ENCODE measurements around the gene AGAP5.
"Not testable (repeated sequence)": the region's sequence is repeated elsewhere in the genome, so short reads cannot be mapped to it uniquely, and the experiment has no call there.

Gene AGAP5

GRCh38 chr10:73697675-73698159 lies at the start of gene AGAP5:
Gene AGAP5, minus strand, starts transcription at chr10:73698109. Its CDS starts 354 bp downstream, at chr10:73697755.
- not testable (repeated sequence) for DNase-seq

GRCh38 chr10:73746721-73747120 lies 48.8 kb upstream of the AGAP5 start:
- no peak for DNase-seq

GRCh38 chr10:73744664-73744975 lies 46.7 kb upstream of the AGAP5 start:
- peak; percentile 47 for DNase-seq

GRCh38 chr10:73743905-73744663 lies 46.2 kb upstream of the AGAP5 start, which contains the start of gene SEC24C:
Gene SEC24C, plus strand, starts transcription at chr10:73744372. Its CDS starts 2,461 bp downstream, at chr10:73746833.
- peak; percentile 83 for DNase-seq

- DNase-seq = no peak
Observed at GRCh38 chr10:73743327-73743904, 45.5 kb upstream of the AGAP5 start.

GRCh38 chr10:73742454-73742734 lies 44.5 kb upstream of the AGAP5 start:
- DNase-seq = no peak

- not testable (repeated sequence) for DNase-seq
Observed at GRCh38 chr10:73740501-73741254, 42.8 kb upstream of the AGAP5 start.

GRCh38 chr10:73734796-73735305 lies 36.9 kb upstream of the AGAP5 start:
- no peak for DNase-seq

GRCh38 chr10:73734028-73734720 lies 36.3 kb upstream of the AGAP5 start:
- DNase-seq = no peak

- no peak for DNase-seq
Observed at GRCh38 chr10:73732931-73733623, 35.2 kb upstream of the AGAP5 start.

GRCh38 chr10:73732426-73732825 lies 34.5 kb upstream of the AGAP5 start:
- no peak for DNase-seq

GRCh38 chr10:73731588-73732375 lies 33.9 kb upstream of the AGAP5 start:
- DNase-seq = no peak

- DNase-seq = peak; percentile 52
Observed at GRCh38 chr10:73730153-73730906, 32.4 kb upstream of the AGAP5 start.

GRCh38 chr10:73729781-73730152 lies 31.9 kb upstream of the AGAP5 start:
- DNase-seq = not testable (repeated sequence)

- DNase-seq = no peak
Observed at GRCh38 chr10:73723516-73723915, 25.6 kb upstream of the AGAP5 start.

GRCh38 chr10:73720561-73720960 lies 22.7 kb upstream of the AGAP5 start:
- DNase-seq = not testable (repeated sequence)

- no peak for DNase-seq
Observed at GRCh38 chr10:73717556-73717955, 19.6 kb upstream of the AGAP5 start.

- no peak for DNase-seq
Observed at GRCh38 chr10:73716251-73716650, 18.3 kb upstream of the AGAP5 start.

- not testable (repeated sequence) for DNase-seq
Observed at GRCh38 chr10:73715179-73716156, 17.6 kb upstream of the AGAP5 start.

GRCh38 chr10:73714483-73714882 lies 16.6 kb upstream of the AGAP5 start:
- DNase-seq = not testable (repeated sequence)
